ENCODE measurements around the gene C9orf85. TPM values are rescaled to one million over a fixed set of nuclear protein-coding genes. Genes with fewer than 3 reads are reported as not detected.

The C9orf85 gene
- total and polyA plus RNA-seq, 2 of the 8 experiments (the other 6 are each of a cell fraction or from before 2014, with no cell fraction given) = 6.3 to 14.5 TPM

- no peak for TF ChIP-seq SIRT6 (IDR thresholded peaks at IDR 0.05; ENCODE audit: low read length)
Measured at GRCh38 chr9:71875345-71875744, 36.1 kb upstream of the C9orf85 start (continued).
